SH-SY5Y (cell line): ENCODE results near the gene PLEKHG5.

Experiments
- GATA2 ChIP-seq: IDR thresholded peaks from 2 replicates; pipeline ENCODE4 v1.6.1; 2011; ENCODE audit warnings: mild to moderate bottlenecking, low read depth, low read length
- GATA3 ChIP-seq: IDR thresholded peaks from 2 replicates; pipeline ENCODE4 v1.6.1; 2011; ENCODE audit warnings: low read depth, mild to moderate bottlenecking, low read length, moderate library complexity

GRCh38 chr1:6483017-6483760, 8.3 kb downstream of the PLEKHG5 start:
- no peak for TF ChIP-seq GATA2
- TF ChIP-seq GATA3, result no peak
